ENCODE results near the gene FTO. TPM values are rescaled to one million over a fixed set of nuclear protein-coding genes. Genes with fewer than 3 reads are reported as not detected.

The FTO gene
- total and polyA plus RNA-seq, 9 donors = 45.0 to 71.1 (median 55.6) TPM

DNA sequence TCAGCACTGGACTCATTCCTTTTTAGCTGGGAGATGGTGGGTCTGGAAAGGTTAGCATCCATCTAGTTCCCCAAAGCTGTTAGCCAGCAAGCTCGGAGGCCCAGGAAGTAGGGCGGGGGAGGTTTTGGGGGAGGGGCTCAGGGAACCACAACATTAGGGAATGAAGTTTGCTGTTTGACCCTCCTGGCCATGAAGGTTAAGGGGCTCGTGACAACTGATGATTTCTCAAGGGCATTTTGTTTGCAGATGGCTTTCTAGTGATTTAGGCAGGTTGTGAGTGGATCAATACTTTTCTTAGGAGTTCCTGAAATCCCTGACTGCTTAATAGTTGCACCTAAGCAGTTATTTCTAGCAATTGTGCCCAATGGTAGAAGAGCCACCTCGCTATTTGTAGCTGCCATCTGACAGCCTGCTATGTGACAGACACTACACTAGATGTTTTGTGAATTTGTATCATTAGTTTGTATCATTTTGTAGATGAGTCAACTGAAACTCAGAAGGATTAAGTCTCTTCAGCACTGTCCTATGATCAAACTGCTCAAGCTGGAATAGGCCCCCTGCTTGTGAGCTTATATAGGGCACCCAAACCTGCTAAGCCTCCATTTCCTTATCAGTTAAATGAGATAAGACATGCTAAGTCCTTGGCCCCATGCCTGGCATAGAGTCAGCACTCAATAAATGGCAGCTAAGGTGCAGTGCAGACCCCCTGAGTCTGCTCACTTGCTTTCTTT is 436.3 kb downstream of the FTO start:
- H3K36me3 ChIP-seq (ENCODE audit: control insufficient read depth, insufficient read depth, low read length) = no peaks in the 10 kb centered on the region
- DNase-seq = no peak
- H3K27me3 ChIP-seq (ENCODE audit: control insufficient read depth, insufficient read depth, low read length) = no peaks in the 10 kb centered on the region
- H3K27ac ChIP-seq (ENCODE audit: low read length) = no peak overlapping the region
- H3K4me1 ChIP-seq (ENCODE audit: control insufficient read depth, insufficient read depth, low read length) = no peaks in the 10 kb centered on the region
- peaks cover 2% of the 10 kb centered on the region for H3K9me3 ChIP-seq (replicated peaks; ENCODE audit: control insufficient read depth, low read depth, low read length)
- no peak overlapping the region for H3K4me3 ChIP-seq (ENCODE audit: low read length)
- 39% methylated on average over 2 of the region's 4 CpGs for WGBS (ENCODE audit: insufficient coverage)

DNA sequence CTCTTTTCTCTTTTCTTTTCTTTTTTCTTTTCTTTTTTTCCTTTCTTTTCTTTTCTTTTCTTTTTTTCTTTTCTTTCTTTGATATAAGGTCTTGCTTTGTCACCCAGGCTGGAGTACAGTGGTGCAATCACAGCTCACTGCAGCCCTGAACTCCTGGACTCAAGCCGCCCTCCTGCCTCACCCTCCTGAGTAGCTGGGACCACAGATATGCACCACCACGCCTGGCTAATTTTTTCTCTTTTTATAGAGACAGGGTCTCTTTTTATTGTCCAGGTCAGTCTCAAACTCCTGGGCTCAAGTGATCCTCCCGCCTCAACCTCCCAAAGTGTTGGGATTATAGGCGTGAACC is 436.8 kb downstream of the FTO start:
- no peaks in the 10 kb centered on the region for H3K36me3 ChIP-seq (ENCODE audit: control insufficient read depth, insufficient read depth, low read length)
- H3K27me3 ChIP-seq (ENCODE audit: control insufficient read depth, insufficient read depth, low read length) = no peaks in the 10 kb centered on the region
- H3K4me3 ChIP-seq (ENCODE audit: low read length) = no peak overlapping the region
- no peaks in the 10 kb centered on the region for H3K4me1 ChIP-seq (ENCODE audit: control insufficient read depth, insufficient read depth, low read length)
- DNase-seq = no peak
- no peak overlapping the region for H3K27ac ChIP-seq (ENCODE audit: low read length)
- peaks cover 2% of the 10 kb centered on the region for H3K9me3 ChIP-seq (replicated peaks; ENCODE audit: control insufficient read depth, low read depth, low read length)
- 100% methylated on average over 1 of the region's 4 CpGs for WGBS (ENCODE audit: insufficient coverage)

DNA sequence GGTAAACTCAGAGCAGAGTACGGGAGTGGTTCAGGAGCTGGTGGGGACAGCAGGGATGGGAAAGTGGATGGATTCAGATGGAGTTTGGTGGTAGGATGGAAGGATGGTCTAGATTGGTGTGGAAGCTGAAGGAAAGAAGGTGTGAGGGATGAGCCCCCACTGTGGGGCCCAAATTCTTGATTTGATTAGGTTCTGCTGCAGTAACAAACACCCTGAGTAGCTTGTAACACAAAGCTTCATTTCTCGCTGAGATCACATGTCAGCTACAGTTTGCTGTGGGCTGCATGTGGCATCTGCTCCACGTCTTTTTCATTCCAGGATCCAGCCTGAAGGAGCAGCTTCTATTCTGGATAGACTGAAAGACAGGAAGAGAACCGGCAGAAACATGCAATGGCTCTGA is 438.8 kb downstream of the FTO start:
- WGBS (ENCODE audit: insufficient coverage) = 75% methylated on average over 4 of the region's 4 CpGs
- peak; percentile 11 for DNase-seq
- H3K36me3 ChIP-seq (ENCODE audit: control insufficient read depth, insufficient read depth, low read length) = no peaks in the 10 kb centered on the region
- H3K4me1 ChIP-seq (ENCODE audit: control insufficient read depth, insufficient read depth, low read length) = no peaks in the 10 kb centered on the region
- H3K4me3 ChIP-seq (ENCODE audit: low read length) = no peak overlapping the region
- H3K27ac ChIP-seq (ENCODE audit: low read length) = no peak overlapping the region
- H3K9me3 ChIP-seq (replicated peaks; ENCODE audit: control insufficient read depth, low read depth, low read length) = peaks cover 2% of the 10 kb centered on the region
- no peaks in the 10 kb centered on the region for H3K27me3 ChIP-seq (ENCODE audit: control insufficient read depth, insufficient read depth, low read length)

DNA sequence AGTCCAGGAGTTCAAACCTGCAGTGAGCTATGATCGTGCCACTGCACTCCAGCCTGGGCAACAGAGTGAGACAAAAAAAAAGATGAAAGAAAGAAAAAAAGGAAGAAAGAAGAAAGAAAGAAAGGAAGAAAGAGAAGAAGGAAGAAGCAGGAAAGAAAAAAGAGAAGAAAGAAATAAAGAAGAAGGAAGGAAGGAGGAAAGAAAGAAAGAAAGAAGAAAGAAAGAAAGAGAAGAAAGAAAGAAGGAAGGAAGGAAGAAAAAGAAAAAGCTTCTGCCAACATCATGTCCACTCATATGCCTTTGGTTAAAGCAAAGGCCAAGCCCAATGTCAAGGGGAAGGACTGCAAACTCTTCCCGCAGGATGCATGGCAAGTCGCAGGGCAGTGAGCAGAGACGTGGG is 439.5 kb downstream of the FTO start:
- Histone ChIP-seq H3K27me3 (ENCODE audit: control insufficient read depth, insufficient read depth, low read length) (no peaks in the 10 kb centered on the region), H3K36me3 (ENCODE audit: control insufficient read depth, insufficient read depth, low read length) (no peaks in the 10 kb centered on the region), H3K9me3 (replicated peaks; ENCODE audit: control insufficient read depth, low read depth, low read length) (peaks cover under 1% of the 10 kb centered on the region), H3K4me3 (ENCODE audit: low read length) (no peak overlapping the region), H3K4me1 (ENCODE audit: control insufficient read depth, insufficient read depth, low read length) (no peaks in the 10 kb centered on the region), H3K27ac (ENCODE audit: low read length) (no peak overlapping the region)
- WGBS (ENCODE audit: insufficient coverage) = 64% methylated on average over 4 of the region's 4 CpGs
- no peak for DNase-seq

DNA sequence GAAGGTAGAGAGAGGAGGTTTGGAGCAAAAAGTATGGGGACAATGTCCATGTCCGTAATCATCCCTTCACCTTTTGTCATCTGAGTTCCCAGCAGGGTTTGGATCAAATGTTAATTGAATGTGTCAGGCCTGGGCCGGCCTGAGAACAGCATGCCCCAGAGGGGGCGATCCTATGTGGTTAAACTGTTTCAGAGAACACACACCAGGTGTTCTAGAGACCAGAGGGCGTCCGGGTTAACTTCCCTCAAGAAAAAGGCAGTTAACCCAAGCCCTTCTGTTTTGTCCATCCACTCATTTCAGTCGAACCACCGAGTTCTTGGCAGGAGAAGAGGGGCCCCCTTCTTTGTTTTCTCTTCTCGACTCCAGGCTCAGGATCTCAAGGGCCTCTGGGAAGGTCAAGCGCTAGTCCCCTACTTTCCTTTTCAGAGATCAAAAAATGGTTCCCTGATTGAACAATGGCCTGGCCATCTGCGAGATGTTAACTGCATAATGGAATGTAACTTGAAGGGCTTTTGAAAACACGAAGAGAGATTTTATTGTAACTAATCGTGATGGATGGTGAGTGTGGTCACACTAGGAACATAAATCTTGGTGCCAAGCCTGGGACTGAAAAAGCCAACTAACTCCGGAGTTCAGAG is 440.1 kb downstream of the FTO start:
- no peaks in the 10 kb centered on the region for H3K4me1 ChIP-seq (ENCODE audit: control insufficient read depth, insufficient read depth, low read length)
- peaks cover 1% of the 10 kb centered on the region for H3K9me3 ChIP-seq (replicated peaks; ENCODE audit: control insufficient read depth, low read depth, low read length)
- H3K27ac ChIP-seq (ENCODE audit: low read length) = no peak overlapping the region
- no peak for DNase-seq
- H3K27me3 ChIP-seq (ENCODE audit: control insufficient read depth, insufficient read depth, low read length) = no peaks in the 10 kb centered on the region
- WGBS (ENCODE audit: insufficient coverage) = 18% methylated on average over 8 of the region's 13 CpGs
- no peak overlapping the region for H3K4me3 ChIP-seq (ENCODE audit: low read length)
- no peaks in the 10 kb centered on the region for H3K36me3 ChIP-seq (ENCODE audit: control insufficient read depth, insufficient read depth, low read length)

DNA sequence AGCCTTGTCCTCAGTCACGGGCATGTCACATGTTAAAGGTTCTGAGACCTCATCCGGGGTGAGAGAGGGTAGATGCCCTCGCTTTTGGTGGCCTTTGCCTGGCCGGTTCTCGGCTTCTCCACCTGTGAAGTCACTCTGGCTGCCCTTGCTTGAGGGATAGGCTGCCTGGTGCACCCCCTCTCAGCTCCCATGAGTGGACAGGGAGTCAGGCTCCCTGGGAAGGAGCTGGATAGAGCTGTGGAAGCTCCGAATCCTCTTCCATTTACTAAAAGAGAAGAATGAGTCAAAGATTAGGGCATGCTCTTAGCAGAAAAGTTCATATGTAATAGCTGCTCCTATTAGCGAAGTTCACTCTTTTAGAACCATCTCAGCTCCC is 440.6 kb downstream of the FTO start:
- Histone ChIP-seq H3K9me3 (replicated peaks; ENCODE audit: control insufficient read depth, low read depth, low read length) (peaks cover 2% of the 10 kb centered on the region), H3K4me3 (ENCODE audit: low read length) (no peak overlapping the region), H3K4me1 (ENCODE audit: control insufficient read depth, insufficient read depth, low read length) (no peaks in the 10 kb centered on the region), H3K27ac (ENCODE audit: low read length) (no peak overlapping the region), H3K27me3 (ENCODE audit: control insufficient read depth, insufficient read depth, low read length) (no peaks in the 10 kb centered on the region), H3K36me3 (ENCODE audit: control insufficient read depth, insufficient read depth, low read length) (no peaks in the 10 kb centered on the region)
- WGBS (ENCODE audit: insufficient coverage) = 33% methylated on average over 1 of the region's 7 CpGs
- no peak for DNase-seq

DNA sequence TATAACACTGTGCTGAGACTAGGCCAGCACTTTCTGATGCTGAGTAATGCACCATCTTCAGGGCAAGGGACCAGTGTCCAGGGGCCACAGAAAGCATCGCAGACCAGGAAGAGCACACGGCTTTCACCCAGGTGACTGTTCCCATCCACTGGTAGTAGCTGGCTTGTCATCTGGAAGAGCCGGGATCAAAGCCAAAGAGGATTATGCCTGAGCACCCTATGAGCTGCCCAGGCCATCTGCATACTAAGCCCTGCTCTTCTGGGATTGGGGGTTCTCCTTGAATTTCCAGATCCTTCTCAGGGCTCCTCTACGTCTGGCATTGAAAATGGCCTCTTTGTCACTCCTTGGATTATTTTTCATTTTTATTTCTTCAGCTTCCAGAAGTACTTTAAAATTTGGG is 441.9 kb downstream of the FTO start:
- H3K27me3 ChIP-seq (ENCODE audit: control insufficient read depth, insufficient read depth, low read length) = peaks cover 1% of the 10 kb centered on the region
- H3K36me3 ChIP-seq (ENCODE audit: control insufficient read depth, insufficient read depth, low read length) = no peaks in the 10 kb centered on the region
- no peaks in the 10 kb centered on the region for H3K4me1 ChIP-seq (ENCODE audit: control insufficient read depth, insufficient read depth, low read length)
- 59% methylated on average over 3 of the region's 4 CpGs for WGBS (ENCODE audit: insufficient coverage)
- no peak overlapping the region for H3K27ac ChIP-seq (ENCODE audit: low read length)
- no peak for DNase-seq
- peaks cover 2% of the 10 kb centered on the region for H3K9me3 ChIP-seq (replicated peaks; ENCODE audit: control insufficient read depth, low read depth, low read length)
- no peak overlapping the region for H3K4me3 ChIP-seq (ENCODE audit: low read length)

DNA sequence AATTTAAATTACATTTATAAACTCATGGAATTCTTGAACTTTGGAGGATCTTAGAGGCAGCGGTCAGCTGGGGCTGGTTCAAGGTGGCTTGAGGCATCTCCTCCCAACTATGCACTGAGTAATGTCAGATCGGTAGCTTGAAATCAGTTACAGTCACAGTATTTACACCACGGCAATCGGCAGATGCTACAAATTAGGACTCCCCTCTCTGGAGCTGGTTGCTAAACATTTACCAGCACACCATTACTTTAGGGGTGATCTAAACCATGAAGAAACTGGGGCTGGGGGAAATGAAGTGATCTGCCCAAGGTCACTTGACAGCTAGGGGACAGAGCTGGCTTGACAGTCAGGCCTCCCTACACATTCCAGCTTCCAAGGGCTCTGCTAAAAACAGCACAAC is 445.0 kb downstream of the FTO start:
- Histone ChIP-seq H3K27ac (ENCODE audit: low read length) (no peak overlapping the region), H3K4me3 (ENCODE audit: low read length) (no peak overlapping the region), H3K9me3 (replicated peaks; ENCODE audit: control insufficient read depth, low read depth, low read length) (peaks cover 2% of the 10 kb centered on the region), H3K36me3 (ENCODE audit: control insufficient read depth, insufficient read depth, low read length) (no peaks in the 10 kb centered on the region), H3K4me1 (ENCODE audit: control insufficient read depth, insufficient read depth, low read length) (no peaks in the 10 kb centered on the region), H3K27me3 (ENCODE audit: control insufficient read depth, insufficient read depth, low read length) (peaks cover 3% of the 10 kb centered on the region)
- no peak for DNase-seq
- 86% methylated on average over 1 of the region's 4 CpGs for WGBS (ENCODE audit: insufficient coverage)

DNA sequence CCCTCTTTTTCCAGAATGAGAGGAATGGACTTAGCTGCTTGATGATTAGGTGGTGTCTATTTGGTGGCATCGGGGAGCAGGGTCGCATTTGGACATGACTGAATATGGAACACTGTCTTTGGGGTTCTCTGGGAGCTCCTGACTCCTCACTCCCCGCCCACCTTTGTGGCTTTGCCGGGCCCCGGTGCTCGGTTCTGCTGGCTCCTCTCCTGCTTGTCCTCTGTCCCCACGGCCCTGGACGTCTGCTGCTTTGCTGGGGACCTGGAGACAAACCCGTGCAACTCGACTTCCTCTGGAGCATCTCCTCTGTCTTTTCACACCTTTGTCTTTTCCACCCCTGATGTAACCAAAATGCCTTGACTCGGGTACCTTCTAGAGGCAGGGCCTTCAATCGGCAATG is 446.9 kb downstream of the FTO start:
- H3K9me3 ChIP-seq (replicated peaks; ENCODE audit: control insufficient read depth, low read depth, low read length) = peaks cover 2% of the 10 kb centered on the region
- H3K27me3 ChIP-seq (ENCODE audit: control insufficient read depth, insufficient read depth, low read length) = peaks cover 3% of the 10 kb centered on the region
- H3K4me1 ChIP-seq (ENCODE audit: control insufficient read depth, insufficient read depth, low read length) = no peaks in the 10 kb centered on the region
- no peak overlapping the region for H3K4me3 ChIP-seq (ENCODE audit: low read length)
- no peak overlapping the region for H3K27ac ChIP-seq (ENCODE audit: low read length)
- no peaks in the 10 kb centered on the region for H3K36me3 ChIP-seq (ENCODE audit: control insufficient read depth, insufficient read depth, low read length)
- WGBS (ENCODE audit: insufficient coverage) = 83% methylated on average over 12 of the region's 12 CpGs
- no peak for DNase-seq

DNA sequence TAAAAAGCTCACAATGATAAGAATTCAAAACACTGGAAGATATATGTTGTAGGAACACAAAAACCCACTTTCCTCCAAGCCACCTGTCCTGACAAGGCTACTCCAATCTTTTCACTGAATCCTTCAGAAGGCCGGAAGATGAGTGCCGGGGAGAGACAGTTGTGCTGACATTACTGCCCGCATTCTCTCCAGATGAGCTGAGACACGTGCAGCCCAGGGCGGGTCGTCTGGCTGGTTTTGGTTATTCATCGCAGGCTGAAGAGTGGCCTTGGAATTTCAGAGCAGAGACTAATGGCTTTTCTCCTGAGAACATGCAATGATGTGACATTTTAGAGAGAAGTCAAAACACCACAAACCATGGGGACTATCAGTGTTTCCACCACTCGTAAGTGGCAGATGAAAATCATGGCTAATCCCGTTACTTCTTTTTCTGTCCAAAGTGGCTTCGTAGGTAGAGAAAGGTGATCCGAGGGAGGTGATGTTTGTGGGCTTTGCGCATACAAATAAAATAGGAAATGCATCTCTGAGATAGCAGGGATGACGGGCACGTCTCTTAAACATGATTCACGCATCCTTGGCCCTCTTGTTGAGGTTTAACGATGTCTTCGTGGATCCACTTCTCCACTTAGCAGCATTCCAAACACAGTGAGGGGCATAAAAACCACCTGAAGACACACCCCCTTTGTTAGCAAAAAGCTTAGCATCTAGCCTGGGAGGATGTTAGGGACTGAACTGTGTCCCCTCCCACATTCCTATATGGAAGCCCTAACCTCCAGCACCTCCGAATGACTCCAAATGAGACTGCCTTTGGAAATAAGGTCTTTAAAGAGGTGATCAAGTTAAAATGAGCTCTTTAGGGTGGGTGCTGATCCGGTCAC is 448.6 kb downstream of the FTO start:
- H3K36me3 ChIP-seq (ENCODE audit: control insufficient read depth, insufficient read depth, low read length) = no peaks in the 10 kb centered on the region
- no peak overlapping the region for H3K27ac ChIP-seq (ENCODE audit: low read length)
- DNase-seq = no peak
- no peaks in the 10 kb centered on the region for H3K4me1 ChIP-seq (ENCODE audit: control insufficient read depth, insufficient read depth, low read length)
- peaks cover 2% of the 10 kb centered on the region for H3K9me3 ChIP-seq (replicated peaks; ENCODE audit: control insufficient read depth, low read depth, low read length)
- H3K27me3 ChIP-seq (ENCODE audit: control insufficient read depth, insufficient read depth, low read length) = peaks cover 3% of the 10 kb centered on the region
- WGBS (ENCODE audit: insufficient coverage) = 95% methylated on average over 4 of the region's 19 CpGs
- H3K4me3 ChIP-seq (ENCODE audit: low read length) = no peak overlapping the region

All from muscle of leg (tissue), 11 donors.